GM12878 (cell line): ENCODE data around the gene SPOP.

Experiments used
- ATF3 ChIP-seq: IDR thresholded peaks from 2 replicates; pipeline ENCODE4 v1.6.1; 2011; ENCODE audit warnings: low read depth, mild to moderate bottlenecking, low read length, moderate library complexity, borderline replicate concordance; ENCODE audit errors: extremely low read depth
- PRDM15 ChIP-seq: fragments of 450-650 bp; formaldehyde crosslinking; IDR thresholded peaks from 2 replicates; pipeline ENCODE4 v1.4.0; 2020; ENCODE audit warnings: mild to moderate bottlenecking, moderate library complexity

- TF ChIP-seq PRDM15 (CRISPR knock-in tag) (no peak), ATF3 (no peak)
Observed at GRCh38 chr17:49727380-49727779, 49.5 kb upstream of the SPOP start.
